HG03469 (cell line): Measurements from ENCODE around the gene NPHP4.

Experiments used
- ATAC-seq: cut with Tn5 transposase; IDR thresholded peaks from one replicate; pipeline ENCODE4 v1.9.1; 2021; ENCODE audit warnings: mild to moderate bottlenecking, moderate library complexity, moderate number of reproducible peaks; ENCODE audit not compliant: unreplicated experiment

The NPHP4 gene

GRCh38 chr1:5915587-5916571 is 76.3 kb downstream of the NPHP4 start:
- ATAC-seq: no peak

- ATAC-seq: no peak
Observed at GRCh38 chr1:5914676-5915365, 77.4 kb downstream of the NPHP4 start.

- ATAC-seq: no peak
Observed at GRCh38 chr1:5913876-5914275, 78.3 kb downstream of the NPHP4 start.

GRCh38 chr1:5913078-5913845 is 79.0 kb downstream of the NPHP4 start:
- no peak for ATAC-seq

- no peak for ATAC-seq
Observed at GRCh38 chr1:5911871-5912271, 80.4 kb downstream of the NPHP4 start.

GRCh38 chr1:5911157-5911556 is 81.1 kb downstream of the NPHP4 start:
- ATAC-seq: no peak

GRCh38 chr1:5910666-5911065 is 81.6 kb downstream of the NPHP4 start:
- ATAC-seq: no peak

- ATAC-seq: no peak
Observed at GRCh38 chr1:5910276-5910620, 82.0 kb downstream of the NPHP4 start.

GRCh38 chr1:5909576-5910275 is 82.5 kb downstream of the NPHP4 start:
- no peak for ATAC-seq

GRCh38 chr1:5908461-5909375 is 83.5 kb downstream of the NPHP4 start:
- no peak for ATAC-seq

GRCh38 chr1:5907966-5908365 is 84.3 kb downstream of the NPHP4 start:
- no peak for ATAC-seq

GRCh38 chr1:5907386-5907785 is 84.8 kb downstream of the NPHP4 start:
- ATAC-seq: no peak

- no peak for ATAC-seq
Observed at GRCh38 chr1:5906966-5907365, 85.3 kb downstream of the NPHP4 start.

GRCh38 chr1:5906116-5906515 is 86.1 kb downstream of the NPHP4 start:
- ATAC-seq: no peak

- ATAC-seq: no peak
Observed at GRCh38 chr1:5905436-5905835, 86.8 kb downstream of the NPHP4 start.

GRCh38 chr1:5904551-5904950 is 87.7 kb downstream of the NPHP4 start:
- ATAC-seq: no peak

- ATAC-seq: no peak
Observed at GRCh38 chr1:5903680-5904079, 88.5 kb downstream of the NPHP4 start.

- no peak for ATAC-seq
Observed at GRCh38 chr1:5903031-5903430, 89.2 kb downstream of the NPHP4 start.

- no peak for ATAC-seq
Observed at GRCh38 chr1:5901841-5902240, 90.4 kb downstream of the NPHP4 start.

- ATAC-seq: no peak
Observed at GRCh38 chr1:5901150-5901549, 91.1 kb downstream of the NPHP4 start.
